NCI-H748 treated with DMSO at 0.1 percent for 48 hours (cell line): ENCODE measurements around the gene WDR41.
"Not testable (repeated sequence)": the region's sequence is repeated elsewhere in the genome, so short reads cannot be mapped to it uniquely, and the experiment has no call there.

Experiments
- DNase-seq: peaks from one replicate; lab custom pipeline; 2025; lab: John Stamatoyannopoulos, UW

Gene WDR41

GRCh38 chr5:77491783-77492652 is at the start of gene WDR41:
Gene WDR41, minus strand, starts transcription at chr5:77492316. Its CDS starts 96 bp downstream, at chr5:77492220.
- DNase-seq: peak; percentile 79

- DNase-seq: no peak
Observed at GRCh38 chr5:77531297-77531696, 39.2 kb upstream of the WDR41 start.

GRCh38 chr5:77518304-77518703 is 26.2 kb upstream of the WDR41 start:
- peak; percentile 13 for DNase-seq

- DNase-seq: no peak
Observed at GRCh38 chr5:77514457-77514856, 22.3 kb upstream of the WDR41 start.

- DNase-seq: no peak
Observed at GRCh38 chr5:77513321-77513720, 21.2 kb upstream of the WDR41 start.

GRCh38 chr5:77501132-77501531 is 9.0 kb upstream of the WDR41 start:
- not testable (repeated sequence) for DNase-seq

GRCh38 chr5:77499973-77500372 is 7.9 kb upstream of the WDR41 start:
- no peak for DNase-seq

GRCh38 chr5:77499441-77499840 is 7.3 kb upstream of the WDR41 start:
- DNase-seq: no peak

- no peak for DNase-seq
Observed at GRCh38 chr5:77498952-77499351, 6.8 kb upstream of the WDR41 start.

- no peak for DNase-seq
Observed at GRCh38 chr5:77494935-77495334, 2.8 kb upstream of the WDR41 start.

GRCh38 chr5:77492653-77493000 is 511 bp upstream of the WDR41 start:
- DNase-seq: no peak

GRCh38 chr5:77490741-77491344 is 1.3 kb downstream of the WDR41 start:
- DNase-seq: not testable (repeated sequence)

- no peak for DNase-seq
Observed at GRCh38 chr5:77486344-77486962, 5.7 kb downstream of the WDR41 start.

- no peak for DNase-seq
Observed at GRCh38 chr5:77483682-77484081, 8.4 kb downstream of the WDR41 start.

GRCh38 chr5:77475041-77475440 is 17.1 kb downstream of the WDR41 start:
- not testable (repeated sequence) for DNase-seq

- not testable (repeated sequence) for DNase-seq
Observed at GRCh38 chr5:77468875-77469274, 23.2 kb downstream of the WDR41 start.

GRCh38 chr5:77463905-77464304 is 28.2 kb downstream of the WDR41 start:
- no peak for DNase-seq

GRCh38 chr5:77461287-77461686 is 30.8 kb downstream of the WDR41 start:
- no peak for DNase-seq

GRCh38 chr5:77454123-77454522 is 38.0 kb downstream of the WDR41 start:
- no peak for DNase-seq

- no peak for DNase-seq
Observed at GRCh38 chr5:77452351-77452750, 39.8 kb downstream of the WDR41 start.

- DNase-seq: no peak
Observed at GRCh38 chr5:77449981-77450380, 42.1 kb downstream of the WDR41 start.

GRCh38 chr5:77449277-77449676 is 42.8 kb downstream of the WDR41 start:
- no peak for DNase-seq

- no peak for DNase-seq
Observed at GRCh38 chr5:77448831-77449230, 43.3 kb downstream of the WDR41 start.
